Ishikawa (cell line): ENCODE results near the gene MFSD12.

Experiments used
- CEBPB ChIP-seq: IDR thresholded peaks from 2 replicates; pipeline ENCODE4 v1.6.1; 2012
- CREB1 ChIP-seq: IDR thresholded peaks from 2 replicates; pipeline ENCODE4 v1.6.1; 2012; ENCODE audit warnings: low read depth
- EGR1 ChIP-seq: IDR thresholded peaks from 2 replicates; pipeline ENCODE4 v1.6.1; 2012
- EP300 ChIP-seq: IDR thresholded peaks from 2 replicates; pipeline ENCODE4 v1.6.1; 2012; ENCODE audit warnings: borderline replicate concordance
- FOXM1 ChIP-seq: IDR thresholded peaks from 2 replicates; pipeline ENCODE4 v1.6.1; 2012; ENCODE audit warnings: low read depth, borderline replicate concordance
- MAX ChIP-seq: IDR thresholded peaks from 2 replicates; pipeline ENCODE4 v1.6.1; 2012
- NFIC ChIP-seq: IDR thresholded peaks from 2 replicates; pipeline ENCODE4 v1.6.1; 2012
- RAD21 ChIP-seq: IDR thresholded peaks from 2 replicates; pipeline ENCODE4 v1.6.1; 2012; ENCODE audit warnings: low read depth
- TAF1 ChIP-seq: IDR thresholded peaks from 2 replicates; pipeline ENCODE4 v1.6.1; 2012; ENCODE audit warnings: low read depth, mild to moderate bottlenecking
- TCF12 ChIP-seq: IDR thresholded peaks from 2 replicates; pipeline ENCODE4 v1.6.1; 2012; ENCODE audit warnings: low read depth
- TEAD4 ChIP-seq: IDR thresholded peaks from 2 replicates; pipeline ENCODE4 v1.6.1; 2012
- YY1 ChIP-seq: IDR thresholded peaks from 2 replicates; pipeline ENCODE4 v1.6.1; 2012; ENCODE audit warnings: low read depth
- ZBTB7A ChIP-seq: IDR thresholded peaks from 2 replicates; pipeline ENCODE4 v1.6.1; 2012; ENCODE audit warnings: low read depth
- TF ChIP-seq, protein P1 (sequence below): IDR thresholded peaks from 2 replicates; pipeline ENCODE4 v1.6.1; 2012; ENCODE audit warnings: low read depth, mild to moderate bottlenecking
- TF ChIP-seq, protein P2 (sequence below): IDR thresholded peaks from 2 replicates; pipeline ENCODE4 v1.6.1; 2012

Gene MFSD12

DNA sequence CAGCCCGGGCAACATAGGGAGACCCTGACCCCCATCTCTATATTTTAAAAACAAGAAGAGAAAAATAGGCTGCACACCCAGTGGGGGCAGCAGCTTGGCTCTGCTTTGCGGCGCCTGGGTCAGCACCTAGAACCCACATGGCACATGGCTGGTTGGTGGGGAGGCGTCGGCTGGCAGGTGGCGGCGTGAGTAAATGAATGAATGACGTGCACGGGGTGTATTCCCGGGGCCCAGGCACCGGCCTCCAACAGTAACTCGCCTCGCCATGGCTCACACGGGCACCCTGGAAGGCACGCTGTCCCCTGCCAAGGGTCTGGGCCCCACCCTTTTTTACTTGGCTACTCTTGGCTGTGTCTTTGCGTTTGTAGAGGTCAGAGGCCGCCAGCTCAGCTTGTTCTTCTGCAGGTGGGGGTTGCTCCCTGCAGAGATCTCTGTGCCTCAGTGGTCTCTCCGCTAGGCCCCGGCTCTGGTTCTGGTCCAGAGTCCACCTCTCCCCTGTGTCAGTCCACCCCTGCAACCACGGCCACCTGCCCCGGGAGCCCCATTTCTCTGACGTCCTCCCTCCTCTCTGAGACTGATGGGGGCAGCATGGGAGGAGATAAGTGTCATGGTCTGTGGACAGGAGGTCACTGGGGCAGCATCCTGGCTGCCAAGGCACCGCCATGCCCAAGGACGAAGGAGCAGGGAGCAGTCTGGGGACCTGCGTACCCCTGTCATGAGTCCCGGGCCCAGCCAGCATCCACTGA lies 45.7 kb downstream of the MFSD12 start:
- TF ChIP-seq, protein P1, sequence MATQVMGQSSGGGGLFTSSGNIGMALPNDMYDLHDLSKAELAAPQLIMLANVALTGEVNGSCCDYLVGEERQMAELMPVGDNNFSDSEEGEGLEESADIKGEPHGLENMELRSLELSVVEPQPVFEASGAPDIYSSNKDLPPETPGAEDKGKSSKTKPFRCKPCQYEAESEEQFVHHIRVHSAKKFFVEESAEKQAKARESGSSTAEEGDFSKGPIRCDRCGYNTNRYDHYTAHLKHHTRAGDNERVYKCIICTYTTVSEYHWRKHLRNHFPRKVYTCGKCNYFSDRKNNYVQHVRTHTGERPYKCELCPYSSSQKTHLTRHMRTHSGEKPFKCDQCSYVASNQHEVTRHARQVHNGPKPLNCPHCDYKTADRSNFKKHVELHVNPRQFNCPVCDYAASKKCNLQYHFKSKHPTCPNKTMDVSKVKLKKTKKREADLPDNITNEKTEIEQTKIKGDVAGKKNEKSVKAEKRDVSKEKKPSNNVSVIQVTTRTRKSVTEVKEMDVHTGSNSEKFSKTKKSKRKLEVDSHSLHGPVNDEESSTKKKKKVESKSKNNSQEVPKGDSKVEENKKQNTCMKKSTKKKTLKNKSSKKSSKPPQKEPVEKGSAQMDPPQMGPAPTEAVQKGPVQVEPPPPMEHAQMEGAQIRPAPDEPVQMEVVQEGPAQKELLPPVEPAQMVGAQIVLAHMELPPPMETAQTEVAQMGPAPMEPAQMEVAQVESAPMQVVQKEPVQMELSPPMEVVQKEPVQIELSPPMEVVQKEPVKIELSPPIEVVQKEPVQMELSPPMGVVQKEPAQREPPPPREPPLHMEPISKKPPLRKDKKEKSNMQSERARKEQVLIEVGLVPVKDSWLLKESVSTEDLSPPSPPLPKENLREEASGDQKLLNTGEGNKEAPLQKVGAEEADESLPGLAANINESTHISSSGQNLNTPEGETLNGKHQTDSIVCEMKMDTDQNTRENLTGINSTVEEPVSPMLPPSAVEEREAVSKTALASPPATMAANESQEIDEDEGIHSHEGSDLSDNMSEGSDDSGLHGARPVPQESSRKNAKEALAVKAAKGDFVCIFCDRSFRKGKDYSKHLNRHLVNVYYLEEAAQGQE = no peak
- no peak for TF ChIP-seq EP300
- no peak for TF ChIP-seq EGR1
- TF ChIP-seq FOXM1 = no peak
- TF ChIP-seq TAF1 = no peak
- TF ChIP-seq CEBPB = no peak
- no peak for TF ChIP-seq CREB1

GRCh38 chr19:3510727-3511126 lies 46.7 kb downstream of the MFSD12 start:
- TF ChIP-seq FOXM1 (no peak), EGR1 (no peak), CREB1 (no peak)

- TF ChIP-seq TAF1 = no peak
- TF ChIP-seq EGR1 = no peak
- TF ChIP-seq ZBTB7A = no peak
- TF ChIP-seq TCF12 = no peak
- TF ChIP-seq, protein P1 = no peak
- no peak for TF ChIP-seq NFIC
- TF ChIP-seq, protein P2, sequence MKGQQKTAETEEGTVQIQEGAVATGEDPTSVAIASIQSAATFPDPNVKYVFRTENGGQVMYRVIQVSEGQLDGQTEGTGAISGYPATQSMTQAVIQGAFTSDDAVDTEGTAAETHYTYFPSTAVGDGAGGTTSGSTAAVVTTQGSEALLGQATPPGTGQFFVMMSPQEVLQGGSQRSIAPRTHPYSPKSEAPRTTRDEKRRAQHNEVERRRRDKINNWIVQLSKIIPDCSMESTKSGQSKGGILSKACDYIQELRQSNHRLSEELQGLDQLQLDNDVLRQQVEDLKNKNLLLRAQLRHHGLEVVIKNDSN = no peak
- TF ChIP-seq FOXM1 = no peak
- no peak for TF ChIP-seq MAX
- no peak for TF ChIP-seq CEBPB
- TF ChIP-seq YY1 = no peak
- no peak for TF ChIP-seq CREB1
- no peak for TF ChIP-seq TEAD4
- TF ChIP-seq EP300 = no peak
- TF ChIP-seq RAD21 = no peak
Observed at GRCh38 chr19:3509566-3509989, 47.8 kb downstream of the MFSD12 start.

DNA sequence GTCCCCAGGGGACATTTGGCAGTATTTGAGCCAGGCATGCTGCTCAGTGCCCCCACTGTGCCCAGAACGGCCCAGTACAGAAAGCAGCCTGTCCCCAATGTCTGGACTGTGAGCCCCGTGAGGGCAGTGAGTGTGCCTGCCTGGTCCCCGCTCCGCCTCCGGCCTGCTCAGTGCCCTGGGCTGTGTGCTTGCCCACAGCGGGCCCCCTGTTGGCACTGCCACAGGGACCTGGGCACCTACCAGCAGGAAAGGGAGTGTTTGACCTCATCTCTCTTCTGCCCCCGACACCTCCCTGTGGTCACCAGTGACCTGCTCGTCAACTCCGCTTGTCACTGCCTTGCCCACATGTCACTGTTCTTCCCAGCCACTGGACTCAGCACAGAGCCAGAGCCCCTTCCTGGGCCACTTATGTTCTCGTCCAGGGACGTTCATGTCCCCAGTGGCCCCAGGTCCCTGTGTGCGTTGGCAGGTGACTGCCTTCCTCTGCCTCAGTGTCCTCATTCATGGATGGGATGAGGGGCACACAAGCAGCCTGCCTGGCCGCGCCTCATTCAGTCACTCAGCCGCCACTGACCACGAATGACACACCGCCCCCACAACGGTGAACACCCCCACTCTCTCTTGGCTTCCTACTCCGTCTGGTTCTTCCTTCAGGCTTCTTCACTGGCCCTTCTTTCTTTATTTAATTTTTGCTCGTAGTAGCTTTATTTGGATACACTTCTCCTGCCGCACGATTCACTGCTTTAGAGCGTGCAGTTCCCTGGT lies 48.4 kb downstream of the MFSD12 start:
- no peak for TF ChIP-seq RAD21
- TF ChIP-seq YY1 = no peak
- no peak for TF ChIP-seq NFIC
- TF ChIP-seq, protein P1 = no peak
- TF ChIP-seq MAX = no peak
- TF ChIP-seq EP300 = no peak
- no peak for TF ChIP-seq FOXM1
- TF ChIP-seq, protein P2 = no peak
- TF ChIP-seq CREB1 = no peak
- TF ChIP-seq CEBPB = no peak
- no peak for TF ChIP-seq EGR1
- no peak for TF ChIP-seq ZBTB7A
- no peak for TF ChIP-seq TAF1
- no peak for TF ChIP-seq TCF12
- no peak for TF ChIP-seq TEAD4
